Neuronal stem cell (in vitro differentiated cells): ENCODE measurements around the gene LBX2.

Source experiments
- DNase-seq: peaks from one replicate; pipeline ENCODE4 v3.0.0-alpha.2; 2013; ENCODE audit warnings: low spot score
- H2AFZ ChIP-seq: one replicate; pipeline ENCODE4 v1.6.1; 2013; ENCODE audit warnings: mild to moderate bottlenecking, low read length, inconsistent platforms
- H2AK5ac ChIP-seq: 2 replicates; pipeline ENCODE4 v1.6.1; 2013; ENCODE audit warnings: low read depth, mild to moderate bottlenecking, inconsistent platforms, low read length, moderate library complexity, mixed read lengths
- H2BK120ac ChIP-seq: 2 replicates; pipeline ENCODE4 v1.6.1; 2013; ENCODE audit warnings: low read depth, mild to moderate bottlenecking, inconsistent platforms, low read length, moderate library complexity, mixed read lengths
- H2BK12ac ChIP-seq: one replicate; pipeline ENCODE4 v1.6.1; 2013; ENCODE audit warnings: low read length, inconsistent platforms
- H2BK15ac ChIP-seq: 2 replicates; pipeline ENCODE4 v1.6.1; 2013; ENCODE audit warnings: mild to moderate bottlenecking, low read length, inconsistent platforms, mixed read lengths
- H2BK5ac ChIP-seq: one replicate; pipeline ENCODE4 v1.6.1; 2013; ENCODE audit warnings: inconsistent platforms, mild to moderate bottlenecking, low read length, moderate library complexity
- H3K14ac ChIP-seq: one replicate; pipeline ENCODE4 v1.6.1; 2013; ENCODE audit warnings: low read length, inconsistent platforms
- H3K18ac ChIP-seq: 2 replicates; pipeline ENCODE4 v1.6.1; 2013; ENCODE audit warnings: low read length, inconsistent platforms
- H3K23ac ChIP-seq: 2 replicates; pipeline ENCODE4 v1.6.1; 2013; ENCODE audit warnings: low read depth, mild to moderate bottlenecking, mixed read lengths, low read length, inconsistent platforms; ENCODE audit not compliant: poor library complexity
- H3K27ac ChIP-seq: replicated peaks from 3 replicates; pipeline ENCODE4 v1.5.1; 2013; ENCODE audit warnings: low read length, inconsistent platforms
- H3K27me3 ChIP-seq, 3 experiments: 2 replicates each; pipeline ENCODE4 v1.6.1; 2013; ENCODE audit warnings: low read length in 3 of 3, mild to moderate bottlenecking in 2 of 3, inconsistent platforms in 1 of 3, low read depth in 1 of 3, mixed read lengths in 1 of 3, moderate library complexity in 1 of 3; ENCODE audit not compliant: control insufficient read depth in 3 of 3, insufficient read depth in 3 of 3
- H3K36me3 ChIP-seq, 2 donors: replicated peaks in 1 of 2; 2 replicates each; pipeline ENCODE4 v1.6.1; 2013; ENCODE audit warnings: low read length in 2 of 2; ENCODE audit not compliant: control insufficient read depth in 2 of 2, insufficient read depth in 2 of 2
- H3K4ac ChIP-seq: 2 replicates; pipeline ENCODE4 v1.6.1; 2013; ENCODE audit warnings: inconsistent platforms, mild to moderate bottlenecking, low read length, moderate library complexity
- H3K4me1 ChIP-seq, 2 donors: 1 replicate in 1 of 2; 2 replicates in 1 of 2; pipeline ENCODE4 v1.6.1; 2013; ENCODE audit warnings: low read length in 2 of 2, low read depth in 1 of 2; ENCODE audit not compliant: control insufficient read depth in 2 of 2, insufficient read depth in 1 of 2
- H3K4me2 ChIP-seq: one replicate; pipeline ENCODE4 v1.6.1; 2013; ENCODE audit warnings: mild to moderate bottlenecking, low read length, inconsistent platforms; ENCODE audit not compliant: insufficient read depth, poor library complexity, severe bottlenecking
- H3K4me3 ChIP-seq, 2 donors: 2 replicates each; pipeline ENCODE4 v1.5.1; 2013; ENCODE audit warnings: low read length in 2 of 2, mild to moderate bottlenecking in 2 of 2, inconsistent platforms in 1 of 2, moderate library complexity in 1 of 2
- H3K79me1 ChIP-seq: one replicate; pipeline ENCODE4 v1.6.1; 2013; ENCODE audit warnings: low read depth, mild to moderate bottlenecking, inconsistent platforms, low read length, moderate library complexity
- H3K9ac ChIP-seq: one replicate; pipeline ENCODE4 v1.6.1; 2013; ENCODE audit warnings: mild to moderate bottlenecking, low read depth, low read length, inconsistent platforms; ENCODE audit not compliant: poor library complexity
- H3K9me3 ChIP-seq, 2 donors: replicated peaks in 1 of 2; 2 replicates each; pipeline versions ENCODE3 to v1.6.1; 2013; ENCODE audit warnings: low read length in 2 of 2, mild to moderate bottlenecking in 2 of 2, inconsistent platforms in 1 of 2, low read depth in 1 of 2, mixed read lengths in 1 of 2, moderate library complexity in 1 of 2; ENCODE audit not compliant: control insufficient read depth in 2 of 2, insufficient read depth in 1 of 2
- H4K8ac ChIP-seq: one replicate; pipeline ENCODE4 v1.6.1; 2013; ENCODE audit warnings: low read depth, mild to moderate bottlenecking, inconsistent platforms, low read length, moderate library complexity
- H4K91ac ChIP-seq: one replicate; pipeline ENCODE4 v1.6.1; 2013; ENCODE audit warnings: low read length, low read depth, mild to moderate bottlenecking, inconsistent platforms; ENCODE audit not compliant: poor library complexity
- WGBS, 2 donors: extraction: QIAGEN DNeasy Blood & Tissue Kit; methylation state at CpG; one replicate each; pipeline ENCODE4 v1.1.7; 2013; ENCODE audit warnings: missing lambda C conversion rate in 2 of 2, mixed read lengths in 1 of 2; ENCODE audit not compliant: insufficient read length in 2 of 2, insufficient replicate concordance in 1 of 2; ENCODE audit errors: extremely low coverage in 2 of 2; 5-methylcytosine and 5-hydroxymethylcytosine counted together

The LBX2 gene

DNA sequence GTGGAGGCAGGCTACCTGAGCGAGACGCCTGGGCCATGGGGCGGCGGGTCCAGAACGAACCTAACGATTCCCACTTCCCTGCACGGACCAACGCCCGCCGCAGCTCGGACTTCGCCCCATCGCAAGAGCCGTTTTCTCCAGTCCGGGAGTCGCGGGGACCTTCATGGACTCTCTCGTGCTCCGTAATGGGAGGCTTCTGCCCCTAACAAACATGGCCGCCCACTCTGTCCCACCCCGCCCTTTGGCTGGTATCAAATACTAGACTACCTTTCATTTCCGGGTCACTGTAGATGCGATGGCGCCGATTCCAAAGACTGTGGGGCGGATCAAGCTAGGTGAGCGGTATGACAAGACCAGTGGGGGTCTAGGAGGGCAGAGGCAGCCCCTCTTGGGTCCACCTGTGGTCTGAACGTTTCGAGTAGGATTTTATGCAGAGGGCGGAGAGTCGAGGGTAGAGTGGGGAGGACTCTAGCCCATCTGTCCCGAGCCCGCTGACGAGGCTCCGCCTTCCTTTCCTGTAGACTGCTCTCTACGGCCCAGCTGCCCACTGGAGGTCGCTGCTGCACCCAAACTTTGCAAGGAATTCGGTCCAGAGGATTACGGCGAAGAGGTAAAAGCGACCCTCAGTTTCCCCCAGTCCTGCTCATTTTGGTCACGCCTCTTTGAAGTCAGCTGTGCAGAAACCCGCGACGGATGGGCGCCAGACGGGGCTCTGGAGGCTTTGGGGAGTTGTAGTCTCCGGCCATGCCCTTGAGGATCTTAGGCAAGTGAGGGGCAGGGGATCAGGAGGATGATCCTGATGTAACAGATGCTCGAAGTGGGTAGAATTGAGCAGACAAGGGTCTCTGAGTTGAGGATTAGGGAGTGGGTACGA lies 16.4 kb downstream of the LBX2 start, which contains the start of the genes CCDC142 and TTC31:
Gene CCDC142, minus strand, starts transcription at position 198 of the 874 bp plus-strand sequence. Its CDS starts 161 bp downstream, at position 37.
Gene TTC31, plus strand, starts transcription at position 281 of the 874 bp plus-strand sequence. Its CDS starts 15 bp downstream, at position 296.
- peak within 1 kb of the TSS; percentile 98 for H3K4me2 ChIP-seq
- H3K4me1 ChIP-seq, result peaks cover 9 to 14% of the 10 kb centered on the region in 2 donors
- H3K23ac ChIP-seq, result peak within 1 kb of the TSS; percentile 98
- peak within 1 kb of the TSS; percentile 91 for H2AK5ac ChIP-seq
- H3K79me1 ChIP-seq, result peaks cover 12% of the 10 kb centered on the region
- peak within 1 kb of the TSS; percentile 93 for H2AFZ ChIP-seq
- peak within 1 kb of the TSS; percentile 81 to 85 for H3K4me3 ChIP-seq
- peak within 1 kb of the TSS; percentile 78 for H4K8ac ChIP-seq
- peak within 1 kb of the TSS; percentile 75 for H3K27ac ChIP-seq
- peak within 1 kb of the TSS; percentile 99 for H3K9ac ChIP-seq
- no CpG with 5 or more reads among the region's 50 CpGs for WGBS, 2 donors
- peak; percentile 94 for DNase-seq
- H3K27me3 ChIP-seq, result no peaks in the 10 kb centered on the region
- peak within 1 kb of the TSS; percentile 100 for H3K14ac ChIP-seq
- H3K36me3 ChIP-seq, result peaks cover 7 to 33% of the 10 kb centered on the region in 2 donors
- no peak within 1 kb of the TSS for H4K91ac ChIP-seq
- H2BK5ac ChIP-seq, result peak within 1 kb of the TSS; percentile 88
- peak within 1 kb of the TSS; percentile 3 for H3K4ac ChIP-seq
- no peak within 1 kb of the TSS for H2BK12ac ChIP-seq
- peak within 1 kb of the TSS; percentile 99 for H3K18ac ChIP-seq
- peak within 1 kb of the TSS; percentile 99 for H2BK15ac ChIP-seq
- H3K9me3 ChIP-seq, result no peaks in the 10 kb centered on the region
- H2BK120ac ChIP-seq, result peak within 1 kb of the TSS; percentile 67

DNA sequence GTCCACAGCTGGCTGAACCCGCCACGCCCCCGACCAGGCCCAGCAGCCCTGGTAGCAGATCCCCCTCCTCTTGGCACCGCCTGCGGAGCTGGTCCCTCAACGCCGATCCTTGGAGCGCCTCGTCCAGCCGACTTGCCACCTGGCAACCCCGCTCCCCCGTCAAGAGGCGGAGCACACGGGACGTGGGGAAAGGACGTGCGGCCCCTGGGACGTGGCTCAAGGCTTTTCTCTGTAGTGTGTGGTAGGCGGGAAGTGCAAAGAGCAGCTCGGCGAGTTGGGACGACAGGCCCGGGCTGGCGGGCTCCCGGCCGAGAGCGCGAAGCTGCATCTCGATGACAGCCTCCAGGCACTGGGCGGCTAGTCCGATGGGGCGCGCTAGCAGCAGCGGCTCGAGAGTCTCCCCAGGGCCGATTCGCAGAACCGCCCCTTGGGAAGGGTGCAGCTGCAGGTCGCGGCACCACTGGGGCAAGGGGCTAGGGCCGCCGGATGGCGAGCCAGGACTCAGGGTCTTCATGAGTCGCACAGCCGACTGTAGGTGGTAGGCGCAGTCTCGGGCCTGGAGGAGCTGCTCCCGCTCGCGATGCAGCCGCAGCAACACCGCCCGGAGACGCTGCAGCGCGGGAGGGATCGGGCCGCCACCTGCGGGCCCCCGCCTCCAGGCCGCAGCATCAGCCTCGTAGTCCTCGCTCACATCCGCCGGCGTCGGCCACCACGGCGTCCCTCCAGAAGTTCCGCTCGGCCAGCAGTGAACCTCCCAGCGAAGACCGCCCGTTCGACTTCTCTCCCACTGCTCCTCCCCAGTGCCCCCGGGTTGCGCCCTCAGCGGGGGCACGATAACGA lies 17.2 kb downstream of the LBX2 start:
- DNase-seq, result no peak
- Histone ChIP-seq H2AK5ac (peak overlapping the region; percentile 91), H3K9ac (peak overlapping the region; percentile 99), H3K14ac (peak overlapping the region; percentile 100), H3K27ac (peak overlapping the region; percentile 75), H3K36me3 (peaks cover 12 to 39% of the 10 kb centered on the region in 2 donors), H2BK5ac (peak overlapping the region; percentile 88), H3K4ac (peak overlapping the region; percentile 3), H3K4me2 (peak overlapping the region; percentile 98), H3K4me1 (peaks cover 9 to 14% of the 10 kb centered on the region in 2 donors), H4K91ac (no peak overlapping the region), H2BK12ac (no peak overlapping the region), H3K79me1 (peaks cover 12% of the 10 kb centered on the region), H2AFZ (peak overlapping the region; percentile 93), H2BK120ac (peak overlapping the region; percentile 67), H3K27me3 (no peaks in the 10 kb centered on the region), H3K4me3 (peak overlapping the region; percentile 81 to 85), H2BK15ac (peak overlapping the region; percentile 99), H4K8ac (peak overlapping the region; percentile 78), H3K18ac (peak overlapping the region; percentile 99), H3K9me3 (no peaks in the 10 kb centered on the region), H3K23ac (peak overlapping the region; percentile 98)
- WGBS, 2 donors, result no CpG with 5 or more reads among the region's 80 CpGs

DNA sequence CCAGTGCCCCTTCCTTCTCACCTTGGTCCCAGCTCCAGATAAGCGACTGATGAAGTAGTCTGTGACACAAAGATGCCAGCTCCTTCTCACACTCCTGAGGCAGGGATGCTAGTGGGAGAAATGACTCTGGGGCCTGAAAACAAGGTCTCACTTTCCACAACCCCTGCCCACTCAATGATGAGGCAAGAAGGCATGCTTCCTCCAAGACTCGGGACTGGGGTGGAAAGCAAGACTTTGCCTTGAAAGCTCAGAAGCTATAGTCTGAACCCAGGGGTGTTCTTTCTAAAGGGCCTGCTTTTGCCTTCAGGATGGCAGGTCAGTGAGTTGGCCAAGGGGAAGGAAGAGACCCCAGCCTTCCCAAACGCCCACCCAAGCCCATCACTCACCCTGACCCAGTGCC lies 18.0 kb downstream of the LBX2 start:
- H2BK12ac ChIP-seq, result no peak overlapping the region
- H3K14ac ChIP-seq, result no peak overlapping the region
- no peak overlapping the region for H2BK15ac ChIP-seq
- H4K8ac ChIP-seq, result no peak overlapping the region
- H3K18ac ChIP-seq, result no peak overlapping the region
- peaks cover 12% of the 10 kb centered on the region for H3K79me1 ChIP-seq
- no peaks in the 10 kb centered on the region for H3K9me3 ChIP-seq
- no peak overlapping the region for H2AFZ ChIP-seq
- peak overlapping the region; percentile 91 for H2AK5ac ChIP-seq
- WGBS, 2 donors, result no CpG with 5 or more reads among the region's 3 CpGs
- H3K4me1 ChIP-seq, result peaks cover 9 to 14% of the 10 kb centered on the region in 2 donors
- peak overlapping the region; percentile 99 for H3K9ac ChIP-seq
- H3K27ac ChIP-seq, result no peak overlapping the region
- peak overlapping the region; percentile 98 for H3K4me2 ChIP-seq
- peak overlapping the region; percentile 81 to 85 for H3K4me3 ChIP-seq
- DNase-seq, result no peak
- H3K36me3 ChIP-seq, result peaks cover 14 to 42% of the 10 kb centered on the region in 2 donors
- peak overlapping the region; percentile 98 for H3K23ac ChIP-seq
- H2BK5ac ChIP-seq, result no peak overlapping the region
- no peaks in the 10 kb centered on the region for H3K27me3 ChIP-seq
- no peak overlapping the region for H4K91ac ChIP-seq
- no peak overlapping the region for H2BK120ac ChIP-seq
- H3K4ac ChIP-seq, result no peak overlapping the region
